Liver (tissue), 3 donors: ENCODE data around the gene NOS1AP.

ENCODE experiments used
- EGR1 ChIP-seq, 2 donors: IDR thresholded peaks; 2 replicates each; pipeline ENCODE4 v1.6.1; 2016 to 2018; ENCODE audit warnings: antibody characterized with exemption in 2 of 2, low read depth in 2 of 2
- GABPA ChIP-seq, 2 donors: IDR thresholded peaks in 1 of 2; conservative IDR thresholded peaks in 1 of 2; 2 replicates each; pipeline ENCODE4 v1.6.1; 2016; ENCODE audit warnings: antibody characterized with exemption in 2 of 2, mild to moderate bottlenecking in 1 of 2, moderate library complexity in 1 of 2
- SP1 ChIP-seq: IDR thresholded peaks from 2 replicates; pipeline ENCODE4 v1.6.1; 2018; ENCODE audit warnings: antibody characterized with exemption, mild to moderate bottlenecking
- TAF1 ChIP-seq: conservative IDR thresholded peaks from 2 replicates; pipeline ENCODE4 v1.6.1; 2016; ENCODE audit warnings: antibody characterized with exemption, mild to moderate bottlenecking
- TF ChIP-seq, protein P1 (sequence below): fragments of 150-350 bp; IDR thresholded peaks from 2 replicates; pipeline ENCODE4 v1.5.1; 2017; ENCODE audit warnings: improper control_type of control experiment, low read depth, low read length; ENCODE audit not compliant: missing input control
- TF ChIP-seq, protein P2 (sequence below): IDR thresholded peaks from 2 replicates; pipeline ENCODE4 v1.6.1; 2016; ENCODE audit warnings: antibody characterized with exemption
- TF ChIP-seq, protein P3 (sequence below): IDR thresholded peaks from 2 replicates; pipeline ENCODE4 v1.6.1; 2016; ENCODE audit warnings: antibody characterized with exemption
- TF ChIP-seq, protein P4 (sequence below): IDR thresholded peaks from 2 replicates; pipeline ENCODE4 v1.6.1; 2016; ENCODE audit warnings: antibody characterized with exemption, mild to moderate bottlenecking
- donor health status: healthy.
- donor health status: healthy.

DNA sequence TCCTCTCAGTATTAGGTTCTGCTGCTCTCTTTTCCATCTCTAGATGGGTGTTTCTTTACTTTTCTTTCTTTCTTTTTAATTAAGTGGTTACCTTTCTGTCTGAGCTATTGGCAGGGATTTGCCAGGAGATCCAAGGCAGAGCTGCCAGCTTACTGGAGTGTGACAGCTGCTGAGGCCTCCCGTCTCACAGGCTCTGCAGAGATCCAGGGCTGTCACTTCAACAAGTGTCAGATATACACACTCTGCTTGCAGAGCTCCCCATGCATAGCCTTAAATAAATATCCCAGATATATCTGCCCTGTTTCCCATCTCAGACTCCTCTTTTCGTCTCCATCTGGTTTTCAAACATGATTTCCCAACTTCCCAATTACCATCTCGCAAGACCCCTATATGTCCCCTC lies 124.3 kb downstream of the NOS1AP start:
- no peak for TF ChIP-seq TAF1
- TF ChIP-seq, protein P1, sequence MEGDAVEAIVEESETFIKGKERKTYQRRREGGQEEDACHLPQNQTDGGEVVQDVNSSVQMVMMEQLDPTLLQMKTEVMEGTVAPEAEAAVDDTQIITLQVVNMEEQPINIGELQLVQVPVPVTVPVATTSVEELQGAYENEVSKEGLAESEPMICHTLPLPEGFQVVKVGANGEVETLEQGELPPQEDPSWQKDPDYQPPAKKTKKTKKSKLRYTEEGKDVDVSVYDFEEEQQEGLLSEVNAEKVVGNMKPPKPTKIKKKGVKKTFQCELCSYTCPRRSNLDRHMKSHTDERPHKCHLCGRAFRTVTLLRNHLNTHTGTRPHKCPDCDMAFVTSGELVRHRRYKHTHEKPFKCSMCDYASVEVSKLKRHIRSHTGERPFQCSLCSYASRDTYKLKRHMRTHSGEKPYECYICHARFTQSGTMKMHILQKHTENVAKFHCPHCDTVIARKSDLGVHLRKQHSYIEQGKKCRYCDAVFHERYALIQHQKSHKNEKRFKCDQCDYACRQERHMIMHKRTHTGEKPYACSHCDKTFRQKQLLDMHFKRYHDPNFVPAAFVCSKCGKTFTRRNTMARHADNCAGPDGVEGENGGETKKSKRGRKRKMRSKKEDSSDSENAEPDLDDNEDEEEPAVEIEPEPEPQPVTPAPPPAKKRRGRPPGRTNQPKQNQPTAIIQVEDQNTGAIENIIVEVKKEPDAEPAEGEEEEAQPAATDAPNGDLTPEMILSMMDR = no peak
- TF ChIP-seq EGR1 (IDR thresholded peaks at IDR 0.05; ENCODE audit: low read depth in 2 of 2) = no peak
- TF ChIP-seq, protein P2, sequence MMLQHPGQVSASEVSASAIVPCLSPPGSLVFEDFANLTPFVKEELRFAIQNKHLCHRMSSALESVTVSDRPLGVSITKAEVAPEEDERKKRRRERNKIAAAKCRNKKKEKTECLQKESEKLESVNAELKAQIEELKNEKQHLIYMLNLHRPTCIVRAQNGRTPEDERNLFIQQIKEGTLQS = no peak
- TF ChIP-seq, protein P3, sequence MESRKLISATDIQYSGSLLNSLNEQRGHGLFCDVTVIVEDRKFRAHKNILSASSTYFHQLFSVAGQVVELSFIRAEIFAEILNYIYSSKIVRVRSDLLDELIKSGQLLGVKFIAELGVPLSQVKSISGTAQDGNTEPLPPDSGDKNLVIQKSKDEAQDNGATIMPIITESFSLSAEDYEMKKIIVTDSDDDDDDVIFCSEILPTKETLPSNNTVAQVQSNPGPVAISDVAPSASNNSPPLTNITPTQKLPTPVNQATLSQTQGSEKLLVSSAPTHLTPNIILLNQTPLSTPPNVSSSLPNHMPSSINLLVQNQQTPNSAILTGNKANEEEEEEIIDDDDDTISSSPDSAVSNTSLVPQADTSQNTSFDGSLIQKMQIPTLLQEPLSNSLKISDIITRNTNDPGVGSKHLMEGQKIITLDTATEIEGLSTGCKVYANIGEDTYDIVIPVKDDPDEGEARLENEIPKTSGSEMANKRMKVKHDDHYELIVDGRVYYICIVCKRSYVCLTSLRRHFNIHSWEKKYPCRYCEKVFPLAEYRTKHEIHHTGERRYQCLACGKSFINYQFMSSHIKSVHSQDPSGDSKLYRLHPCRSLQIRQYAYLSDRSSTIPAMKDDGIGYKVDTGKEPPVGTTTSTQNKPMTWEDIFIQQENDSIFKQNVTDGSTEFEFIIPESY = no peak
- TF ChIP-seq, protein P4, sequence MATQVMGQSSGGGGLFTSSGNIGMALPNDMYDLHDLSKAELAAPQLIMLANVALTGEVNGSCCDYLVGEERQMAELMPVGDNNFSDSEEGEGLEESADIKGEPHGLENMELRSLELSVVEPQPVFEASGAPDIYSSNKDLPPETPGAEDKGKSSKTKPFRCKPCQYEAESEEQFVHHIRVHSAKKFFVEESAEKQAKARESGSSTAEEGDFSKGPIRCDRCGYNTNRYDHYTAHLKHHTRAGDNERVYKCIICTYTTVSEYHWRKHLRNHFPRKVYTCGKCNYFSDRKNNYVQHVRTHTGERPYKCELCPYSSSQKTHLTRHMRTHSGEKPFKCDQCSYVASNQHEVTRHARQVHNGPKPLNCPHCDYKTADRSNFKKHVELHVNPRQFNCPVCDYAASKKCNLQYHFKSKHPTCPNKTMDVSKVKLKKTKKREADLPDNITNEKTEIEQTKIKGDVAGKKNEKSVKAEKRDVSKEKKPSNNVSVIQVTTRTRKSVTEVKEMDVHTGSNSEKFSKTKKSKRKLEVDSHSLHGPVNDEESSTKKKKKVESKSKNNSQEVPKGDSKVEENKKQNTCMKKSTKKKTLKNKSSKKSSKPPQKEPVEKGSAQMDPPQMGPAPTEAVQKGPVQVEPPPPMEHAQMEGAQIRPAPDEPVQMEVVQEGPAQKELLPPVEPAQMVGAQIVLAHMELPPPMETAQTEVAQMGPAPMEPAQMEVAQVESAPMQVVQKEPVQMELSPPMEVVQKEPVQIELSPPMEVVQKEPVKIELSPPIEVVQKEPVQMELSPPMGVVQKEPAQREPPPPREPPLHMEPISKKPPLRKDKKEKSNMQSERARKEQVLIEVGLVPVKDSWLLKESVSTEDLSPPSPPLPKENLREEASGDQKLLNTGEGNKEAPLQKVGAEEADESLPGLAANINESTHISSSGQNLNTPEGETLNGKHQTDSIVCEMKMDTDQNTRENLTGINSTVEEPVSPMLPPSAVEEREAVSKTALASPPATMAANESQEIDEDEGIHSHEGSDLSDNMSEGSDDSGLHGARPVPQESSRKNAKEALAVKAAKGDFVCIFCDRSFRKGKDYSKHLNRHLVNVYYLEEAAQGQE = no peak
- no peak for TF ChIP-seq SP1
- TF ChIP-seq GABPA (IDR thresholded peaks at IDR 0.05 in 1 of 2, conservative IDR thresholded peaks at IDR 0.05 in 1 of 2) = no peak
